Activated naive CD4-positive, alpha-beta T cell treated with anti-CD3 and anti-CD28 coated beads, Interleukin-2, amount 10 ng/mL, durations not matched to agents 7 days and 5 days (primary cell): ENCODE results near the gene BST2.

Source experiments
- CTCF ChIA-PET: fragments of 350-600 bp; sonication (Branson Sonifier 250); formaldehyde crosslinking; loops from one replicate; lab custom pipeline; 2021; ENCODE audit warnings: antibody characterized with exemption; lab: Charles Lee
- DNase-seq: peaks from one replicate; pipeline ENCODE4 v3.0.0-alpha.2; 2020
- H3K27ac Mint-ChIP-seq: one replicate; pipeline ENCODE4 v1.8.0; 2021; ENCODE audit warnings: mild to moderate bottlenecking, moderate library complexity, mixed read lengths
- H3K27me3 Mint-ChIP-seq: one replicate; pipeline ENCODE4 v1.8.0; 2021; ENCODE audit warnings: mild to moderate bottlenecking, mixed read lengths
- H3K36me3 Mint-ChIP-seq: one replicate; pipeline ENCODE4 v1.8.0; 2021; ENCODE audit warnings: mixed read lengths
- H3K4me1 Mint-ChIP-seq: one replicate; pipeline ENCODE4 v1.8.0; 2021; ENCODE audit warnings: mixed read lengths
- H3K4me3 Mint-ChIP-seq: one replicate; pipeline ENCODE4 v1.8.0; 2021; ENCODE audit warnings: mild to moderate bottlenecking, moderate library complexity, mixed read lengths
- H3K9me3 Mint-ChIP-seq: one replicate; pipeline ENCODE4 v1.8.0; 2021; ENCODE audit warnings: mixed read lengths

BST2 gene

DNA sequence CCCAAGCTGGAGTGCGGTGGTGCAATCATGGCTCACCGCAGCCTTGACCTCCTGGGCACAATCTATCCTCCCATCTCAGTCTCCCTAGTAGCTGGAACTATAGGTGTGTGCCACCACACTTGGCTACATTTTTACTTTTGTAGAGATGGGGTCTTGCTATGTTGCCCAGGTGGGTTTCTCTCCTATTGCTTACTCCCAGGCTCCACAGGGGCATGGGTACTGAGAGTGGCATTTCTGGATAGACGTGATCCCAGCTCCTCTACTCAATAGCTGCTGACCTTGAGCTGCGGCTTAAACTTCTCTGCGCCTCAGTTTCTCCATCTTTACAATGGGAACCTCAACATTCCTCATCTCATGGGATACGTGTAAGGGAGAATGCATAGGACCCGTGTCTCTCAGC is 26.0 kb upstream of the BST2 start:
- CTCF ChIA-PET, result interaction anchor here (0.5 kb wide), 1 partner anchor 347 kb away, joined by 3 read pairs; no protein-coding TSS in a partner anchor

GRCh38 chr19:17429641-17430113 is 24.2 kb upstream of the BST2 start:
- Mint-ChIP-seq H3K36me3 (peaks cover under 1% of the 10 kb centered on the region), H3K27ac (no peak overlapping the region), H3K4me3 (no peak overlapping the region), H3K4me1 (peaks cover 5% of the 10 kb centered on the region), H3K27me3 (no peaks in the 10 kb centered on the region), H3K9me3 (no peaks in the 10 kb centered on the region)
- DNase-seq, result no peak
- CTCF ChIA-PET, result no interaction called here

More for the DNA sequence above, 26.0 kb upstream of the BST2 start:
- Mint-ChIP-seq H3K27ac (no peak overlapping the region), H3K9me3 (no peaks in the 10 kb centered on the region), H3K4me3 (no peak overlapping the region), H3K27me3 (no peaks in the 10 kb centered on the region), H3K4me1 (peaks cover 4% of the 10 kb centered on the region), H3K36me3 (no peaks in the 10 kb centered on the region)
- DNase-seq, result no peak

GRCh38 chr19:17424743-17425365 is 19.4 kb upstream of the BST2 start:
- Mint-ChIP-seq H3K27ac (no peak overlapping the region), H3K36me3 (peaks cover 12% of the 10 kb centered on the region), H3K4me1 (peaks cover 22% of the 10 kb centered on the region), H3K4me3 (no peak overlapping the region), H3K9me3 (no peaks in the 10 kb centered on the region), H3K27me3 (no peaks in the 10 kb centered on the region)
- CTCF ChIA-PET, result interaction anchor here (1.0 to 1.4 kb wide), 2 partner anchors 8 to 21 kb away, joined by 4 read pairs; no protein-coding TSS in a partner anchor
- peak; percentile 60 for DNase-seq

DNA sequence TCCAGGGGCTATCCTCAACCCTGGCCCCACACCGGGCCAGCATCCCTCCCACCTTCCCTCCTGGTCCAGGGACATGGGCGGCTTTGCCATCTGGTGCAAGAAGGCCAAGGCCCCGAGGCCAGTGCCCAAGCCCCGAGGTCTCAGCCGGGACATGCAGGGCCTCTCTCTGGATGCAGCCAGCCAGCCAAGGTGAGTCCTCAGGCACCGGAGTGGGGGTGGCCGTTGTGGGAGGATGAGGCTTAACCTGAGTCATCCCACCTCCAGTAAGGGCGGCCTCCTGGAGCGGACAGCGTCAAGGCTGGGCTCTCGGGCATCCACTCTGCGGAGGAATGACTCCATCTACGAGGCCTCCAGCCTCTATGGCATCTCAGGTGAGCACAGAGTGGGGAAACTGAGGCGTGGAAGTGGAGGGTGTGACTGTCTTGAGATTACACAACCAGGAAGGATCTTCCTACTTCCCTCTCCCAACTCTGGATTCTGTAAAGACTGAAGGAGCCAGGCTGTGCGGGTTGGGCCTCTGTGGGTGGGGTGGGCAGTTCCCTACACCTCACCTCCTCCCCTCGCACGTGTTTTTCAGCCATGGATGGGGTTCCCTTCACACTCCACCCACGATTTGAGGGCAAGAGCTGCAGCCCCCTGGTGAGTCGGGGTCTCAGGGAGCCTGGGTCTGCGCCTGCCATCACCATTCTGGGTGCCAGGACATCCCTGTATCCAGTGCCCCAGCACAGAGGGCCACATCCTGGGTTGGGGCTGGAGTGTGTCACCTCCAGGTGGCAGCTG is 18.2 kb upstream of the BST2 start:
- Mint-ChIP-seq H3K27me3 (no peaks in the 10 kb centered on the region), H3K9me3 (no peaks in the 10 kb centered on the region), H3K4me3 (no peak overlapping the region), H3K36me3 (peaks cover 12% of the 10 kb centered on the region), H3K27ac (no peak overlapping the region), H3K4me1 (peaks cover 33% of the 10 kb centered on the region)
- DNase-seq, result no peak
- CTCF ChIA-PET, result no interaction called here

DNA sequence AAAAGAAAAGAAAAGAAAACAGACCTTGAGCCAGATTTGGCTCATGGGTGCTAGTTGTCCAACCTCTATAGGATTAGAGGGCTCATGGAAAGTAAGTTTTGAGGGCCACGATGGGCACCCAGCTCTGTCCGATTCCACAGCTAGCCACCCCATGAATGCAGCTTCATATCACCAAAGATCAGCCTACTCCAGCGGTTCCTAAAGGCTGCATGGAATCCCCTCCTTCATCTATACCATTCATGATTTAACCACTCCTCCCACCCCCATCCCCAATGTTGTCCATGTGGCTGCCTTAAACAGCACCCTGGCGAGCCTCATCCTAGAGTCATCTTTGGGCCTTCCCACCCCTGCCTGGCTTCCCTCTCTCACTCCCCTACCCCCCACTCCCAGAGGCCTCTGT is 16.5 kb upstream of the BST2 start:
- H3K27ac Mint-ChIP-seq, result no peak overlapping the region
- H3K4me1 Mint-ChIP-seq, result peaks cover 34% of the 10 kb centered on the region
- no peaks in the 10 kb centered on the region for H3K9me3 Mint-ChIP-seq
- CTCF ChIA-PET, result interaction anchor here (0.9 kb wide), 1 partner anchor 43 kb away, joined by 3 read pairs; no protein-coding TSS in a partner anchor
- no peak overlapping the region for H3K4me3 Mint-ChIP-seq
- DNase-seq, result no peak
- no peaks in the 10 kb centered on the region for H3K27me3 Mint-ChIP-seq
- H3K36me3 Mint-ChIP-seq, result peaks cover 17% of the 10 kb centered on the region

DNA sequence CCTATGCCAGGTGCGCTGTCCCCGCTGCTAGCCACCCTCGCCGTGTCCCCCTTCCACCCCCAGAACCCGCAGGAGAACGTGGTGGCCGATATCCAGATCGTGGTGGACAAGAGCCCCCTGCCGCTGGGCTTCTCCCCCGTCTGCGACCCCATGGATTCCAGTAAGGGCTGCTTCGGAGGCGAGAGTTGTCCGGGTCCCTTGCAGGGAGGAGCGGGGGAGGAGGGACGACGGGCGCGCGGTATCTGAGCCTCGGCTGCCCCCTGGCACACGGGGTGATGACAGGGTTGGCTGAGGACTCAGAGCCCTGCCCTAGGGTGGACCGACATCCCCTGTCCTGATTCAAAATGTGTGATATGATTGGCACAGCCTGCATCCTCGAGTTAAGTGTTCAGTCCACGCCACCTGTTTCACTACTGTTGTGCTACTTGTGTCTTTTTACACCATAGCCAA is 15.1 kb upstream of the BST2 start:
- H3K27ac Mint-ChIP-seq, result peak overlapping the region; percentile 85
- CTCF ChIA-PET, result interaction anchor here (1.0 to 1.1 kb wide), 2 partner anchors 10 to 17 kb away, joined by 3 to 4 read pairs; no protein-coding TSS in a partner anchor
- H3K4me1 Mint-ChIP-seq, result peaks cover 36% of the 10 kb centered on the region
- peak; percentile 47 for DNase-seq
- no peaks in the 10 kb centered on the region for H3K27me3 Mint-ChIP-seq
- H3K4me3 Mint-ChIP-seq, result peak overlapping the region; percentile 90
- H3K9me3 Mint-ChIP-seq, result no peaks in the 10 kb centered on the region
- H3K36me3 Mint-ChIP-seq, result peaks cover 22% of the 10 kb centered on the region

DNA sequence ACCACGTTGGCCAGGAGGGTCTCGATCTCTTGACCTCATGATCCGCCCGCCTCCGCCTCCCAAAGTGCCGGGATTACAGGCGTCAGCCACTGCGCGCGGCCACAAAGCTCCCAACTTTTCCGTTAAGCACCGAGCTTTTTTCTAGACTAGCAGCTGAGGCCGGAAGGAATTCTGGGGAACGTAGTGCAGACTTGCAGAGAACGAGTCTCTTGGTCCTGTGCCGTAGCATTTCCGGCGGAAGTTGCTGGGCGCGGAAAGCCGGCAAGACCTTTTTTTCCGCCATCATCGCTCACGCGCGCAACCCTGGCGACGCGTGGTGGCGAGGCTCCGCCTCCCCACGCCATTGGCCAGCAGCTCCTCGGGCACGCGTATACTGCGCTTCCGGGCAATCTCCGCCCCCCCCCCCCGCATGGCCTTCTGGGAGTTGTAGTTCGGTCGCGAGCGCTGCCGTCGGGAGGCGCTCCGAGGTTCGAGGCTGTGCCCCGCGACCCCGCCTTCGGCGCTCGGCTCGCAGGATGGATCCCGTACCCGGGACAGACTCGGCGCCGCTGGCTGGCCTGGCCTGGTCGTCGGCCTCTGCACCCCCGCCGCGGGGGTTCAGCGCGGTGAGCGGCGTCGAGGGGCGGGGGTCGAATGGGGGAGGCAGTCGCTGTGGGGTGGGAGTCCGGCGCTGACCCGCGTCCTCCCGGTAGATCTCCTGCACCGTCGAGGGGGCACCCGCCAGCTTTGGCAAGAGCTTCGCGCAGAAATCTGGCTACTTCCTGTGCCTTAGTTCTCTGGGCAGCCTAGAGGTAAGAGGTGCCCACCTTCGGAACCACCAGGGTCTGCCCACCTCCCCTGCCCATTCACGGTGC is 14.4 kb upstream of the BST2 start, which contains the start of gene MVB12A:
MVB12A (plus strand) TSS at position 427 of the 854 bp plus-strand sequence; CDS start at position 516, 89 bp downstream.
- Mint-ChIP-seq H3K4me3 (peak within 1 kb of the TSS; percentile 90), H3K27me3 (no peaks in the 10 kb centered on the region), H3K36me3 (peaks cover 28% of the 10 kb centered on the region), H3K27ac (peak within 1 kb of the TSS; percentile 91), H3K4me1 (peaks cover 36% of the 10 kb centered on the region), H3K9me3 (no peaks in the 10 kb centered on the region)
- CTCF ChIA-PET, result interaction anchor here (0.6 to 1.1 kb wide), 6 partner anchors 11 to 76 kb away, joined by 3 to 4 read pairs (median 4); partner anchors contain the start of gene BST2
- DNase-seq, result peak; percentile 97

- CTCF ChIA-PET, result interaction anchor here (0.9 to 1.1 kb wide), 5 partner anchors 11 to 77 kb away, joined by 3 to 4 read pairs (median 4); partner anchors contain the start of gene BST2
- DNase-seq, result no peak
- Mint-ChIP-seq H3K36me3 (peaks cover 30% of the 10 kb centered on the region), H3K9me3 (no peaks in the 10 kb centered on the region), H3K4me3 (peak overlapping the region; percentile 90), H3K27ac (peak overlapping the region; percentile 91), H3K4me1 (peaks cover 30% of the 10 kb centered on the region), H3K27me3 (no peaks in the 10 kb centered on the region)
These were observed 13.8 kb upstream of the BST2 start for GRCh38 chr19:17419154-17419620.

DNA sequence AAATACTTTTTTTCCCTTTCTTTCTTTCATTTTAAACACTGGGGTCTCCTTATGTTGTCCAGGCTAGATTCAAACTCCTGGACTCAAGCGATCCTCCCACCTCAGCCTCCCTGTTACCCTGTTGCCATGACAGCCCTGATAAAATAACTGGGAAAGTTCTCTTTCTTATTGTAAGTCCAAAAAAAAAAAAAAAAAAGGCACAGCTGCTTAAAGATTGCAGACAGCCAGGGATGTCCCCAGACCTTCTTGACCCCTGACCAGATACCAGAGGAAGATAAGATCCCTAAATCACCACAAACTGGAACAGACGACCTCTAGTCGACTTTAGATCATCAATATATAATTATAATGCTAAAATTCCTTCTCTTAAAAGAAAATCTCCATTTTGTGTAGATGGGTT is 13.3 kb upstream of the BST2 start:
- peaks cover 28% of the 10 kb centered on the region for H3K4me1 Mint-ChIP-seq
- peak overlapping the region; percentile 91 for H3K27ac Mint-ChIP-seq
- H3K4me3 Mint-ChIP-seq, result peak overlapping the region; percentile 90

DNA sequence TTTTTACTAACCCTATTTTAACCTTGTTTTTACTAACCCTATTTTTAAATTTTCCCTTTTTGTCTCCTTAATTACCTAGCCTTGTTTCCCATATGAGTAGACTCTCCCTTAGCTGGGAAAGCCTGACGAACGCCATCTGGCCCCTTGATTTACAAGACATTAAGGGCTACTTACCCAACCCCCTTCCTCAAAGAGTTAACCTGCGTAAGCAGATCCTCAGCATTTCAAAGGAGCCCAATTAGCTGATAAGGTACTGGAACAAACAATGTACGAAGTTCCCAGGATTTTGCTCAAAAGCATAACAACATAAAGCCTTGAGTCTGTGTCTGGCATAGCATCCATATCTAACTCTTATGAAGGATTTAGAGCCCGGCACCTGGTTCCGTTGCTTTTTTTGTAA is 9.7 kb upstream of the BST2 start:
- peaks cover 35% of the 10 kb centered on the region for H3K36me3 Mint-ChIP-seq
- H3K4me1 Mint-ChIP-seq, result peaks cover 32% of the 10 kb centered on the region
- H3K27me3 Mint-ChIP-seq, result no peaks in the 10 kb centered on the region
- DNase-seq, result no peak
- H3K4me3 Mint-ChIP-seq, result no peak overlapping the region
- CTCF ChIA-PET, result no interaction called here
- H3K27ac Mint-ChIP-seq, result peak overlapping the region; percentile 33
- H3K9me3 Mint-ChIP-seq, result no peaks in the 10 kb centered on the region

More for the DNA sequence above, 13.3 kb upstream of the BST2 start:
- Mint-ChIP-seq H3K36me3 (peaks cover 29% of the 10 kb centered on the region), H3K27me3 (no peaks in the 10 kb centered on the region), H3K9me3 (no peaks in the 10 kb centered on the region)
- DNase-seq, result no peak
- CTCF ChIA-PET, result interaction anchor here (0.9 kb wide), 1 partner anchor 77 kb away, joined by 4 read pairs; no protein-coding TSS in a partner anchor

GRCh38 chr19:17414097-17414496 is 8.7 kb upstream of the BST2 start:
- no peak for DNase-seq
- H3K27me3 Mint-ChIP-seq, result no peaks in the 10 kb centered on the region
- CTCF ChIA-PET, result no interaction called here
- peaks cover 35% of the 10 kb centered on the region for H3K36me3 Mint-ChIP-seq
- H3K4me1 Mint-ChIP-seq, result peaks cover 29% of the 10 kb centered on the region
- no peak overlapping the region for H3K4me3 Mint-ChIP-seq
- no peak overlapping the region for H3K27ac Mint-ChIP-seq
- H3K9me3 Mint-ChIP-seq, result no peaks in the 10 kb centered on the region

- no peak overlapping the region for H3K4me3 Mint-ChIP-seq
- no peak overlapping the region for H3K27ac Mint-ChIP-seq
- H3K27me3 Mint-ChIP-seq, result no peaks in the 10 kb centered on the region
- no peaks in the 10 kb centered on the region for H3K9me3 Mint-ChIP-seq
- H3K4me1 Mint-ChIP-seq, result peaks cover 37% of the 10 kb centered on the region
- CTCF ChIA-PET, result no interaction called here
- H3K36me3 Mint-ChIP-seq, result peaks cover 33% of the 10 kb centered on the region
- no peak for DNase-seq
These were observed 6.4 kb upstream of the BST2 start for GRCh38 chr19:17411801-17412200.

- Mint-ChIP-seq H3K9me3 (no peaks in the 10 kb centered on the region), H3K27ac (no peak overlapping the region), H3K27me3 (no peaks in the 10 kb centered on the region), H3K4me3 (no peak overlapping the region), H3K4me1 (peaks cover 45% of the 10 kb centered on the region), H3K36me3 (peaks cover 27% of the 10 kb centered on the region)
- no peak for DNase-seq
- CTCF ChIA-PET, result no interaction called here
These were observed 4.6 kb upstream of the BST2 start for GRCh38 chr19:17409990-17410389.
